GM21381 (cell line): ENCODE measurements around the gene TLR2.
A peak's percentile ranks its signal among the peaks of the same experiment; 100 is the strongest.
"Not testable (repeated sequence)": the region's sequence is repeated elsewhere in the genome, so short reads cannot be mapped to it uniquely, and the experiment has no call there.

Experiments
- ATAC-seq: cut with Tn5 transposase; IDR thresholded peaks from one replicate; pipeline ENCODE4 v1.9.1; 2021; ENCODE audit warnings: mild to moderate bottlenecking, moderate library complexity; ENCODE audit not compliant: unreplicated experiment

Gene TLR2

DNA sequence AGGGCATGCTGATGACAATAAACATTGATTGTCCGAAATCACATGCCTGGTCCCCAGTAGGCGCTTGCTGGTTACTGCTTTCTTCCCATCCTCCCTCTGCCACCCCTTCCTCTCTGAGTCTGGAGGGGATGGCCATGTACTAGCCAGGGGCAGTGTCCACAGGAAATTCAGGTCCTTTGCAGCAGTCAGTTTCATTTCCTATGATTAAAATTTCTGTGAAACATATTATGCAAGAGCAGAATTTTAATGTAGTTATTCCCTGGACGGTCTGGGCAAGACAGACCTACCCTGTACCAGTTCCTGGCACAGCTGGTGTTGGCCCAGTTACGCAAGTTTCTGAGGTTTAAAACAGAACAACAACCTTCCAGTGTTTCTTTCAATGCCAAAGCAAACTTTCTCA, 28.2 kb upstream of the TLR2 start:
- ATAC-seq, result no peak

DNA sequence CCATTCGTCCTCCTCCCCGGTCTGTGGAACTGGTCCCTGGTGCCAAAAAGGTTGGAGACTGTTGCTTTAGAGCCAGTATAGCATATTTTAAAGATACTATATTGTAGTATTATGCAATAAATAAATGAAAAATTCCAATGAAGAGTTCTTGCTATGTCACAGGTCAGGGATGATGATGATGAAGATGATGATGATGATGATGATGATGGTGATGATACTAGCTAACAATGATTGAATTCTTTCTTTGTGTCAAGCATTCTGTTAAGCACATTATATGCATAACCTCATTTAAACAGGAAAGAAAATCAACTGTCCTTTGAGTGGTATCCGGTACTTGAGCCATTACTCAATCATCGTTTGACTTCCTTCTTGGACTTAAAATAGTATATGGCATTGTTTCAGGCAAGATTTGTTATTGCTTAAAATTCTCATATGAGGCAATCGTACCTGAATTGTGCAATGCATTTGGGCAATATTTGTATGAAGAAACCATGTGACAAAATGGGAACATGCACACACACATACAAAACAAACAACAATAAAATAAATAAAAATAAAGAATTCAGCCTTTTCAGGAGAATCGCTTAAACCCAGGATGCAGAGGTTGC, 22.8 kb upstream of the TLR2 start:
- ATAC-seq, result no peak

DNA sequence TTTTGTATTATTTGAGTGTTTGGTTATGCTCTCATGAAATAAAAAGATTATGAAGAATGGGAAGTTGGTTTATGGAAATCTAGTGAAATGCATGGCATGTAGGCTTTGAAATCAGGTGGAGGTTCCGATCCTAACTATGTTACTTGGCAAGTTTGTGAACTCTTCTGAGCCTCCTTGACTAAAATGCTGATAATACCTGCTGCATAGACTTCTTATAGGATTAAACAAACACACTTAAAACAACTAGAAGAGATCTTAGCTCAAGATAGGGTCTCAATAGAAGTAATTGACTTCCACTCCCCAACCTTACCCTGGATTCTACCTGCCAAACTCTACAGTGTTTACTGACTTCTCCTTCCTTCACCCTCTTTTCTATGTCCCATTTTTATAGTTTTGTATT, 22.2 kb upstream of the TLR2 start:
- no peak for ATAC-seq

DNA sequence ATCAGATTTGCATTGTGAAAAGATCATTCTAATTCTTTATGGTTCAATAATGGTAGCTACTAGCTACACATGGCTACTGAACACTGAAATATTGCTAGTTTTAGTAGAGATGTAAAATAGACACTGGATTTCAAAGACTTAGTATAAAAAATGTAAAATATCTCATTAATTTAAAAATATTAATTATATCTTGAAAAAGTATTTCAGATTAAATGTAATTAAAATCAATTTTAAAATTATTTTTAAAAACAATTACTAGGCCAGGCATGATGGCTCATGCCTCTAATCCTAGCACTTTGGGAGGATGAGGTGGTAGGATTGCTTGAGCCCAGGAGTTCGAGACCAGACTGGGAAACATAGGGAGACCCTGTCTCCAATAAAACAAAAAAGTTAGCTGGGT, 20.4 kb upstream of the TLR2 start:
- no peak for ATAC-seq

DNA sequence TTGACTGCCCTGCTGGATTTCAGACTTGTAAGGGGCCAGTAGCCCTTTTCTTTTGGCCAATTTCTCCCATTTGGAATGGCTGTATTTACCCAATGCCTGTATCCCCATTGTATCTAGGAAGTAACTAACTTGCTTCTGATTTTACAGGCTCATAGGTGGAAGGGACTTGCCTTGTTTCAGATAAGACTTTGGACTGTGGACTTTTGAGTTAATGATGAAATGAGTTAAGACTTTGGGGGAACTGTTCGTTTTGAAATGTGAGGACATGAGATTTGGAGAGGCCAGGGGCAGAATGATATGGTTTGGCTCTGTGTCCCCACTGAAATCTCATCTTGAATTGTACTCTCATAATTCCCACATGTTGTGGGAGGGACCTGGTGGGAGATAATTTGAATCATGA, 17.6 kb upstream of the TLR2 start:
- ATAC-seq, result not testable (repeated sequence)

DNA sequence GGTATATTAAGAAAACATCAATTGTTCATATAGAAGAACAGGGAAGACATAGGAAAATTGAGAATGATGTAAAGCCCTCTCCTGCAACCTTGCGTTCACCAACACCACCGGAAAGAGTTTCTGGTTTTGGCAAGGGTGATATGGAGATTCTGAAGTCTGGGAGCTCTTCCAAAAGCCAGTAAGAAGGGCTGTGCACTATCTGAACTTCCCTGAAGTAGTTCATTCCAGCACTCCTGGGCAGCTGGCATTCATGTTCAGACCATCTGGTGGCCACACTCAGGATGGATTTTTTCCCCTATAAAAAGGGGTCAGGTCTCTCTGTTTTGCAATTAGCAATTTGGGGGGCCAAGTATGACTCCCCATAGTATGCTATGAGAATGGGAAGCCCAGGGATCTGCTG, 15.4 kb upstream of the TLR2 start:
- no peak for ATAC-seq

DNA sequence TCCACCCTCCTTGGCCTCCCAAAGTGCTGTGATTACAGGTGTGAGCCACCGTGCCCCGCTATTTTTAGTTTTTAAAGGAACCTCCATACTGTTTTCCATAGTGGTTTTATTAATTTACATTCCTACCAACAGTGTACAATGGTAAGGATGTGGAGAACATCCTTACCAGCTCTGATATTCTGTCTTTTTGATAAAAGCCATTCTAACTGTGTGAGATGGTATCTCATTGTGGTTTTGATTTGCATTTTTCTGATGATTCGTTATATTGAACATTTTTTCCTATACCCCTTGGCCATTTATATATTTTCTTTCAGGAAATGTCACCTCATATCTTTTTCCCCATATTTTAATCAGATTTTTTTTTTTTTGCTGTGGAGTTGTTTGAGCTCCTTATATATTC, 14.2 kb upstream of the TLR2 start:
- no peak for ATAC-seq

DNA sequence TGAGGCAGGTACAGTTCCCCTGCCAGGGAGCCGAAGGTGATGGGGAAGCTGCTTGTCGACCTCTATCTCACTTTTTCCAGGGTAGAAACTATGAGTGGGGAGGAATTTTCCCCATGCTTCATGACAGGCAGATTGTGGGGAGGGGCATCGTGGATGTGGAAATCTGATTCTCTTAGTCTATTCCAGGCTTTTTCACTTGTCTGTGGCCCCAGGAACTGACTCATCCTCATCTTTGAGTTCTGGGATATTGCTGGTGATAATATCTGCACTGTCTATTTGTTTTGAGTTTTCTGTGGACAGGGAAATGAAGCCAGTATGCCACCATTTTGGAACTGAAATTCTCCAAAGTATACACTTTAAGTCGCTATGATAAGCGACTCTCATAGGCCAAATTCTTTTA, 7.6 kb upstream of the TLR2 start:
- ATAC-seq, result no peak

DNA sequence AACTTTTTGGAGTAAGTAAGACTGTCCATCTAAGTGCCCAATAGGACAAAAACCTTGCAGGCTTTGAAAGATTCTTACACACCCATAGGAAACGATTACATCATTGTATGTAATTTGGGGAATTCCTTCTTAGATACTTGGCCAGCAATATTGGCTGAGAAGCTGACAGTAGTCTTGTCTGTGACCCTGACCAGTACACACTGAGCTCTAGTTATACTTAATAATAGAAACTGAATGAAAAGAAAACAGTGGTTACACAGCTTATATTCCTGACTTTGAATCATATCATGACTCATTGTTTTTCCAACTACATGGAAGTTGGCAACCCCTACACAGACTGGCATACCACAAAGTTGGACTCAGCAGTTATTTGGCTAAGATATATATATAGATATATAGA, 7.1 kb upstream of the TLR2 start:
- ATAC-seq, result no peak

DNA sequence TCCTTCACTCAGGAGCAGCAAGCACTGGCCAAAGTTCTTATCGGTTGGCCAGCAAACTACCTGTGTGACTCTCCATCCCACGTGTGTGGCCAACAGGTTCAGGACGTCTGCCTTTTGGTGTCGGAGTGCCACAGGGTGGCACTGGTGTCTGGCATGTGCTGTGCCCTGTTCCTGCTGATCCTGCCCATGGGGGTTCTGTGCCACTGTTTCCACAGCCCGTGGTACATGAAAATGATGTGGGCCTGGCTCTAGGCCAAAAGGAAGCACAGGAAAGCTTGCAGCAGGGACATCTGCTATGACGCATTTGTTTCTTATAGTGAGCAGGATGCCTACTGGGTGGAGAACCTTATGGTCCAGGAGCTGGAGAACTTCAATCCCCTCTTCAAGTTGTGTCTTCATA, 4.6 kb upstream of the TLR2 start:
- ATAC-seq, result no peak

DNA sequence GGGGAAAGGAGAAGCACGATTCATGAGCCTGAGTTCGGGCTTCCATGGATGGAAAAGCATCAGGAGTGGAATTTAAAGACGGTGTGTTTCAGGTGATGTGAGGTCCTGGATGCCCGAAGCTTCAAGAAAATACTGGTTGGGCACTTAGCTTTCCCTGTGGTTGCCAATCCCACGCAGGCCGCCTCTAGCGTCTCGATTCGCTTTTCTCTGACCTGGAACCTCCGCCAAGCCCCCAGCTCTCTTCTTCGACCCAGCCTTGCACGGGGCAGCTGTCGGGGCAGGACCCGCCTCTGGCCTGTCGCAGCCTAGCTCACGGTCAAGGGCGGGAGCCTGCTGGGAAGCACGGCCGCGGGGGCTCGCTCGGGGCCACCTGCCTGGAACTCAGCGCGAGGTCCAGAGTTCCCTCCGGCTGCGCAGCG, 308 bp upstream of the TLR2 start:
- no peak for ATAC-seq

DNA sequence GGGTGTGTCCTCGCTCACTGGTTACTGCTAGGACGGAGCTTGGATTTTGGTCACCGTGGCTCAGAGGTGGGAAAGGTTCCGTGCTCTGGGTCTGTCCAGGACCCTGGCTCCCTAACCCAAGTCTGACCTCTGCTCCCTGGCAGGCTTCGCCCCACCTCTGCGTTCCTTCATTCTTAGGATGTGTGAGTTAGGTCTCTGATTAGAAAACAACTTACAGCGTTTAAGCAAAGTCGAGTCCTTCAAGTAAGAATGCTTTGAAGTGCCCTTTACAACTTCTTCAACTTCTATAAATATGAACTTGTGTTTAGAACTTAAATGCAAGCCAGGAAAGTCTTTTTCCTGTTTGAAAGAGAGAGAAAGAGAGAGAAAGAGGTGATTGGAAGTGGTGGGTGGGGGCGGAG, 891 bp downstream of the TLR2 start:
- ATAC-seq, result no peak

DNA sequence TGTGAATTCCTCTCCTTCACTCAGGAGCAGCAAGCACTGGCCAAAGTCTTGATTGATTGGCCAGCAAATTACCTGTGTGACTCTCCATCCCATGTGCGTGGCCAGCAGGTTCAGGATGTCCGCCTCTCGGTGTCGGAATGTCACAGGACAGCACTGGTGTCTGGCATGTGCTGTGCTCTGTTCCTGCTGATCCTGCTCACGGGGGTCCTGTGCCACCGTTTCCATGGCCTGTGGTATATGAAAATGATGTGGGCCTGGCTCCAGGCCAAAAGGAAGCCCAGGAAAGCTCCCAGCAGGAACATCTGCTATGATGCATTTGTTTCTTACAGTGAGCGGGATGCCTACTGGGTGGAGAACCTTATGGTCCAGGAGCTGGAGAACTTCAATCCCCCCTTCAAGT, 20.4 kb downstream of the TLR2 start:
- no peak for ATAC-seq

DNA sequence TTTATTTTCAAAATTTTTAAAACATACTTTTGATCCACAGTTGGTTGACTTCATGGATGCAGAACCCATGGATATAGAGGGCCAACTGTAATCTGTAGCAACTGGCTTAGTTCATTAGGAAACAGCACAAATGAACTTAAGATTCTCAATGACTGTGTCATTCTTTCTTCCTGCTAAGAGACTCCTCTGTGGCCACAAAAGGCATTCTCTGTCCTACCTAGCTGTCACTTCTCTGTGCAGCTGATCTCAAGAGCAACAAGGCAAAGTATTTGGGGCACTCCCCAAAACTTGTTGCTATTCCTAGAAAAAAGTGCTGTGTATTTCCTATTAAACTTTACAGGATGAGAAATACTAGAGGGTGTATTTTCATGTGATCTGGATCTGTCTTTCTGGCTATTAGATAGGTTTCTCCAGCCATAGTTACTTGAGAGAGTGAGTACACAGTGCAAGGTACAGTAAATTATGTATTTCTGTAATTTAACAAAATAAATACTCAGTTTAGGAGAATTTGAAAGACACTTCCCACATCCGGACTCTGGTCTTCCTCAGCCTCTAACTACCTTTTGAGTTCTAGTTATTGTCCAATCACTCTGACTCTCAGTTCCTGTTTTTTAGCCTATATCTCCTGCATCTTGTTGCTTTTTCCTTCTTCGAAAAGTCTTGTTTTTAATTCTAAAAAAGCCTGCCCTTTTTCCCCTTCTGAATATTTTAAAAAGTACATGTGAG, 21.8 kb downstream of the TLR2 start:
- ATAC-seq, result peak; percentile 69

DNA sequence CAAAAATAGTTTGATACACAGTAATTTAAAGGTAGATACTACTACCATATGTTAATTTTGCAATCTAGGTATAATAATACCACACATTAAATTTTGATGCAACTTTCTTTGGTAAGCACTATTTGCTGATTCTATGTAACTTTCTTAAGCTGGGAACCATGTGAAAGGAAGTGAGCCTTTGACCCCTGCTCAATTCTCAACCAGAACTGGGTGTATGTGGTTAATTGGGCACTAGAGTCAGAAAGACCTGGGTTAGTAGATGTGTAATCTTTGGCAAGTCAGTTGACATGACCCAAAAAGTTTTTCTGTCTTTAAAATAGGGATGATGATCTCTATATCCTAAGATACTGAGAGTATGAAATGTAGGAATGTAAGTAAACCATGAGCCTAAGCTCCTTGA, 22.4 kb downstream of the TLR2 start:
- ATAC-seq, result peak; percentile 29

DNA sequence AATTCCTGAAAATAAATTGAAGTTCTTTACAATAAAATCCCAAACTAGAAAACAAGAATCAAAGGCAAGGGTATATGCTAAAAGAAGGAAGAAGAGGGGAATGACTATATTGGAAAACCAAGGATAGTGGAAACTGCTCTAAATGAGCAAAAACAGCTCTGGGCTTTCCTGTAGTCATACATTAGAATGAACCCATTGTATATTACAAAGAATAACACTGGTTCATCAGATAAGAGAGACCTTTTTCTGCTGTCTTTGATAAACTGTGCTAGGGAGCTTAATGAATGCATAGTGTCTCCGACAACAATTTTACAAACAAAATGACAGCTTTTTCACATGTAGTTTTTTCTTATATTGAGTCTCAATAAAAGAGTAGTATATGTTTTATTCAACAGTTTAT, 26.6 kb downstream of the TLR2 start:
- no peak for ATAC-seq

DNA sequence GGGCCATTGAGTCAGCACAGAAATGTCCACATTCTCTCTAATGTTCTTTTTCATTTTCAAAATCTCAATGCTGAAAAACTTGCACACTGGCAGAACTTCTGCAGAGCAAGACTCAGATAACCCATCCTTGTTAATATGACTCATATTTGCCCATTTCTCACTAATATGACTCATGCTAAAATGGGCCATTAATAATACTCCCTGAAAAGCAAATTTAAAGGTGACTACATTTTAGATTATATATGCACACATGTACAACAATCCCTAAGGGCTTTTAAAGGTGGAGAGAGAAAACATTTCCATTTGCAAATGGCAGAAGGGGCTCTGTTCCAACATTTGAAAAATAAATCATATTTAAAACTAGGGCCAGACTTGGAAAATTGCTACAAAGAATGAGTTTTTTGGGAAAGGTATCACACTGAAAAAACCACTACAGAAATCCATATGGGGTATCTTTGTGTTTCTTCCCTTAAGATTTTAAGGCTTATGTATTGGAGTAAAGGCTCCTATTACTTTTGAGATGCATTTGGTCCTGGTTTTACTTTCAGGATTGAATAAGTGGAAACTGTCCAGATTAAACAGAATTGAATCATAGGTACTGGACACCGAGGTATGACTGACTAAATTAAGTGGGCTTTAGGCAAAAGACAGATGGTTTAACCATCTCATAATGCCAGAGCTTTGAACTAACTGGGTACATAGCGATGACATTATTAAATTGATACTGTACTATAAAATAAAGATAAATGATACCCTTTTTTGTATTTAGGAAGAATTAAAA, 30.0 kb downstream of the TLR2 start:
- no peak for ATAC-seq

DNA sequence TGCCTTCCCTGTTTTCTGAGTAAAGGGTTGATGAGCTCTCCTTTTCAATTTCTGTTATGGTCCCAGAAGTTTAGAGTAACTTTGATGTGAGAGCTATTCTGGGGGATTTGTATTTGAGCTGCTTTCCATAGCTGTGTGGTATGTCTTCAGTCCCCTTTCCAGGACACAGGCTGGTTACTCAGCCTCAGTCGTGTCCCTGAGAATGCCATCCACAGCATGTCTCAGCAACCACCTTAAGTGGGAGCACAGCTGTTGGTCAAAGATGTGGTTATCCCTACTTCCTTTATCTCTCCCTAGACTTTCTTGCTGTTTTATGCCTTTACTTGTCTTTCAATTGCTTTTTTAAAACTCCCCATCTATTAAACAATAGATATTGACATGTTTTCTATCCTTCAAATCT, 38.0 kb downstream of the TLR2 start:
- ATAC-seq, result no peak

DNA sequence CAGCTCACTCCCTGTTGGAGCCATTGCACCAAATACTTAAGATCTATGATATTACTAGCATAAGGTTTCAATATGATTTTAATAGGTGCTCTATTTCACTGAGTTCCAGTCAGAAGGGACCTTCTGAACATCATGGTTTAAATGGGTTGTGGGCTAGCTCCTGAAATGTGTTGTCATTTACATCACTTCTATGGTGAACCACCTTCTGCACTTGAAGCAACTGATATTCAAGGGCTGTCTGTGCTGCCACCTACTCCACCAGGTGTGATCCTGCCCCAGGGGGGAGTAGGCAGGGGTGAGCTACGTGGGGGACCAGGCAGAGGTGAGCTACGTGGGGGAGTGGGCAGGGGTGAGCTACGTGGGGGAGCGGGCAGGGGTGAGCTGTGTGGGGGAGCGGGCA, 40.5 kb downstream of the TLR2 start:
- no peak for ATAC-seq

DNA sequence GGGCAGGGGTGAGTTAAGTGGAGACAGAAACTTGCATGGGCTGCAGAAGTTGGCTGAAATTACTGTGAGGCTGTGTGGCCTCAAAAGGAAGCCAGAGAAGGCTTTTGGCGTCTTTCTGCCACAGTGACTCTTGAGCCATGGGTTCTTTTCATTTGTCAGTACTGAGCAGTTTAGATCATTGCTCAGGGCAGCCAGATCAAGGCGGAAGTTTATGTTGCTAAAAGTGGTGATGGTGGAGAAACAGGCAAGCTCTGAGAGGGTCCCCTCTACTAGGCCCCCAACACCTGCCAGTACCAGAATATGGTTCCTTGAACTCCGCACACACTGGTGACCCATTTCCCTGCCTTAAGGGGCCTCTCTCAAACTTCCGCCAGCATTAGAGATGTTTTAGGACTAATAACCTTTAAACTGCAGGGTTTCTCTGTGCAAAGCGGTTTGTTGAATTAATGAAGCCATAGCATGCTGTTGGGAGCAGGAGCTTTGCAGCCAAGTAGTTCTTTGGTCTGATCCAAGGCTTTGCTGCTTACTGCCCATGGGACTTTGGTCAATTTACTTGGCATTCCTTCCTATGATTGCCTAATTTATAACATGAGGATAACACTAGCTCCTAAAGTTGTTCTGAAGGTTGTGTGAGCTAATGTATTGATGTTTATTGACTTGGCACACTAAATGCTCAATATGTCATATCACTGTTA, 41.2 kb downstream of the TLR2 start:
- ATAC-seq, result no peak

DNA sequence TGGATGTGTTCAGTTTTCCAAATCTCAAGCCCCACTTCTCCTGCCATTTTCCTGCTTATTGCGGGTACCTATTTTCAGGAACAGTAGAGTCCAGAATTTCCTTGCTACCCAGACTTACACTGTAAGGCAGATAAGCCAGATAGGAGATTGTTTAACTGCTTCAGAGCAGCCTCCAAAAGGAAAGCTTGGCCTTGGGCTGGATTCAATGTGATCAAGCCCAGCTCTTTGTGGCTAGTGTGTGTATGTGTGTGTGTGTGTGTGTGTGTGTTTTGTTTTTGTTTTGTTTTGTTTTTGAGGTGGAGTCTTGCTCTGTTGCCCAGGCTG, 41.7 kb downstream of the TLR2 start:
- no peak for ATAC-seq

DNA sequence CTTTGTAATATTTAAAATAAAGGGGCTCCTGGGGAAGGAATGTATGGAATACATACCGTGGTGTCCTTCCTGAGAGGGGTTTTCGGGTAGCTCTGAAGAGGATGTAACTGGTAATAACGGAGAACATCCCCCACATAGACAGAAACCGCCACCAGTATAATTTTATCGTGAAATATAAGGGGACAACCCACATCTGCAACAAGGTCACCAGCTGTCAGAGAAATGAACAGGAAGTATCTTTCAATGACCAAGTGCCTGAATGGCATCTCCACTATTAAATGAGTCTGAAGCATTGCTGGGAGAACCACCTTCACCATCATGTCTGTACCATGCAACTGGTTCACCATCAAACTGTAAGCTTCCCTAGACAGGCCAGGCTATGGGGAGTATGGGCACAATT, 44.1 kb downstream of the TLR2 start:
- ATAC-seq, result no peak
